H1 (cell line): ENCODE measurements around the gene NUBPL. TPM values are rescaled to one million over a fixed set of nuclear protein-coding genes. Genes with fewer than 3 reads are reported as not detected.

ENCODE experiments used
- CTCF ChIA-PET: fragments of 300-600 bp; sonication (Branson Sonifier 250); formaldehyde crosslinking; loops from one replicate; lab custom pipeline; 2021; ENCODE audit not compliant: partially characterized antibody; lab: Charles Lee
- POLR2A ChIA-PET: fragments of 300-600 bp; sonication (Branson Sonifier 250); formaldehyde crosslinking; loops from one replicate; lab custom pipeline; 2021; ENCODE audit warnings: inconsistent platforms; ENCODE audit not compliant: partially characterized antibody; lab: Charles Lee
- DNase-seq, 2 experiments: peaks; one replicate each; pipeline versions ENCODE4 v3.0.0 to v3.0.0-alpha.2; 2010 to 2022; ENCODE audit warnings: low spot score in 2 of 2, low read depth in 1 of 2, mixed read lengths in 1 of 2
- FAIRE-seq: peaks from 2 replicates; lab custom pipeline; 2011; peaks lifted over from hg19 to GRCh38; lab: Jason Lieb, UNC
- H2AFZ ChIP-seq: 2 replicates; pipeline ENCODE4 v1.8.1; 2012; ENCODE audit warnings: low read length, inconsistent platforms
- H2AK5ac ChIP-seq: 2 replicates; pipeline ENCODE4 v1.6.1; 2013; ENCODE audit warnings: low read depth, low read length
- H2BK120ac ChIP-seq: replicated peaks from 2 replicates; pipeline ENCODE3; 2013; ENCODE audit warnings: low read depth, low read length, inconsistent platforms
- H2BK12ac ChIP-seq: 2 replicates; pipeline ENCODE4 v1.6.1; 2013; ENCODE audit warnings: low read depth, low read length
- H2BK15ac ChIP-seq: 2 replicates; pipeline ENCODE4 v1.6.1; 2013; ENCODE audit warnings: low read length
- H2BK20ac ChIP-seq: 2 replicates; pipeline ENCODE4 v1.6.1; 2013; ENCODE audit warnings: low read length
- H2BK5ac ChIP-seq: 2 replicates; pipeline ENCODE4 v1.6.1; 2013; ENCODE audit warnings: low read depth, low read length
- H3K14ac ChIP-seq: 2 replicates; pipeline ENCODE4 v1.6.1; 2013; ENCODE audit warnings: inconsistent platforms; ENCODE audit not compliant: insufficient read length
- H3K18ac ChIP-seq: 2 replicates; pipeline ENCODE4 v1.6.1; 2013; ENCODE audit warnings: low read length; ENCODE audit errors: extremely low read depth
- H3K23ac ChIP-seq: 2 replicates; pipeline ENCODE4 v1.6.1; 2013; ENCODE audit warnings: inconsistent platforms; ENCODE audit not compliant: insufficient read length
- H3K23me2 ChIP-seq: 2 replicates; pipeline ENCODE4 v1.6.1; 2013; ENCODE audit warnings: low read depth, low read length
- H3K27ac ChIP-seq: 2 replicates; pipeline ENCODE4 v1.6.1; 2011; ENCODE audit warnings: low read depth, low read length, inconsistent platforms
- H3K27me3 ChIP-seq, 4 experiments: replicated peaks in 1 of 4; 1 replicate in 1 of 4; 2 replicates in 3 of 4; pipeline versions ENCODE4 v1.6.1 to v1.8.1; 2011 to 2013; ENCODE audit warnings: low read length in 3 of 4, mild to moderate bottlenecking in 3 of 4, inconsistent platforms in 2 of 4, mixed read lengths in 2 of 4, moderate library complexity in 1 of 4; ENCODE audit not compliant: control insufficient read depth in 3 of 4, insufficient read depth in 3 of 4; ENCODE audit errors: extremely low read depth in 1 of 4
- H3K36me3 ChIP-seq, 4 experiments: 2 replicates each; pipeline versions ENCODE4 v1.6.1 to v1.8.1; 2011 to 2013; ENCODE audit warnings: mild to moderate bottlenecking in 4 of 4, low read length in 3 of 4, moderate library complexity in 2 of 4, control low read depth in 1 of 4, inconsistent platforms in 1 of 4; ENCODE audit not compliant: insufficient read depth in 4 of 4, control insufficient read depth in 2 of 4
- H3K4ac ChIP-seq: replicated peaks from 2 replicates; pipeline ENCODE3; 2013; ENCODE audit warnings: low read length, low read depth, mixed read lengths, inconsistent platforms; ENCODE audit not compliant: insufficient read length
- H3K4me1 ChIP-seq, 4 experiments: replicated peaks in 1 of 4; 1 replicate in 1 of 4; 2 replicates in 3 of 4; pipeline versions ENCODE4 v1.6.1 to v1.8.1; 2011 to 2013; ENCODE audit warnings: low read length in 3 of 4, inconsistent platforms in 2 of 4, mixed read lengths in 1 of 4; ENCODE audit not compliant: insufficient read depth in 4 of 4, control insufficient read depth in 3 of 4
- H3K4me2 ChIP-seq, 2 experiments: 2 replicates each; pipeline versions ENCODE4 v1.6.1 to v1.8.1; 2011 to 2013; ENCODE audit warnings: low read depth in 2 of 2, low read length in 2 of 2, control low read depth in 1 of 2, inconsistent platforms in 1 of 2, mild to moderate bottlenecking in 1 of 2; ENCODE audit not compliant: insufficient read depth in 1 of 2
- H3K4me3 ChIP-seq, 4 experiments: fragments of 200-600, 300-600 bp in 1 of 4; sonication (generic), shearing (Covaris generic), sonication (Bioruptor Twin) in 1 of 4; 2 replicates each; pipeline versions ENCODE4 v1.5.1 to v1.8.1; 2011 to 2016; ENCODE audit warnings: low read length in 4 of 4, low read depth in 3 of 4, control low read depth in 2 of 4, inconsistent platforms in 2 of 4, mild to moderate bottlenecking in 2 of 4, mixed read lengths in 1 of 4, moderate library complexity in 1 of 4; ENCODE audit not compliant: insufficient read depth in 2 of 4; ENCODE audit errors: extremely low read depth in 1 of 4
- H3K56ac ChIP-seq: replicated peaks from 2 replicates; pipeline ENCODE3; 2013; ENCODE audit warnings: low read depth, mild to moderate bottlenecking, mixed read lengths, low read length, inconsistent platforms; ENCODE audit not compliant: insufficient read length
- H3K79me1 ChIP-seq: 2 replicates; pipeline ENCODE4 v1.6.1; 2013; ENCODE audit warnings: low read depth, low read length, control low read depth
- H3K79me2 ChIP-seq, 2 experiments: 2 replicates each; pipeline versions ENCODE4 v1.6.1 to v1.8.1; 2012 to 2013; ENCODE audit warnings: low read length in 2 of 2, mild to moderate bottlenecking in 2 of 2, inconsistent platforms in 1 of 2; ENCODE audit not compliant: insufficient read depth in 2 of 2, control insufficient read depth in 1 of 2
- H3K9ac ChIP-seq, 4 experiments: replicated peaks in 1 of 4; 1 replicate in 1 of 4; 2 replicates in 3 of 4; pipeline versions ENCODE4 v1.6.1 to v1.8.1; 2011 to 2013; ENCODE audit warnings: low read depth in 3 of 4, low read length in 3 of 4, control low read depth in 2 of 4, mild to moderate bottlenecking in 2 of 4, moderate library complexity in 2 of 4, inconsistent platforms in 1 of 4; ENCODE audit errors: extremely low read depth in 1 of 4
- H3K9me3 ChIP-seq, 2 experiments: 2 replicates each; pipeline versions ENCODE4 v1.6.1 to v1.8.1; 2012 to 2013; ENCODE audit warnings: mild to moderate bottlenecking in 2 of 2, moderate library complexity in 2 of 2, control low read depth in 1 of 2, inconsistent platforms in 1 of 2, low read depth in 1 of 2, low read length in 1 of 2, mixed read lengths in 1 of 2; ENCODE audit not compliant: insufficient read depth in 2 of 2
- H4K20me1 ChIP-seq, 2 experiments: replicated peaks in 1 of 2; 2 replicates each; pipeline versions ENCODE3 to v1.8.1; 2011 to 2013; ENCODE audit warnings: inconsistent platforms in 2 of 2, low read length in 2 of 2, mild to moderate bottlenecking in 1 of 2; ENCODE audit not compliant: insufficient read depth in 2 of 2, control insufficient read depth in 1 of 2
- H4K5ac ChIP-seq: 2 replicates; pipeline ENCODE4 v1.6.1; 2013; ENCODE audit warnings: low read length, low read depth, mixed read lengths, inconsistent platforms; ENCODE audit not compliant: insufficient read length
- H4K8ac ChIP-seq: 2 replicates; pipeline ENCODE4 v1.8.0; 2013; ENCODE audit warnings: mild to moderate bottlenecking, moderate library complexity, low read length, inconsistent platforms; ENCODE audit not compliant: insufficient read depth; ENCODE audit errors: extremely low read depth
- H4K91ac ChIP-seq: replicated peaks from 2 replicates; pipeline ENCODE3; 2013; ENCODE audit warnings: low read length, mixed read lengths, inconsistent platforms; ENCODE audit not compliant: insufficient read length
- CREB1 ChIP-seq: IDR thresholded peaks from 2 replicates; pipeline ENCODE4 v1.6.1; 2012; ENCODE audit warnings: inconsistent platforms
- TAF7 ChIP-seq: optimal IDR thresholded peaks from 2 replicates; pipeline ENCODE3; 2011; ENCODE audit warnings: low read depth, mild to moderate bottlenecking, inconsistent platforms, low read length, moderate library complexity, borderline replicate concordance
- WGBS, 2 experiments: shearing (Covaris generic) in 1 of 2; methylation state at CpG; one replicate each; pipeline versions ENCODE4 v1.1.6 to v1.1.7; 2013 to 2015; ENCODE audit warnings: low lambda C conversion rate in 2 of 2, mixed read lengths in 2 of 2, inconsistent platforms in 1 of 2, low coverage in 1 of 2, missing lambda C conversion rate in 1 of 2; ENCODE audit not compliant: insufficient replicate concordance in 2 of 2, insufficient coverage in 1 of 2, insufficient read length in 1 of 2; ENCODE audit errors: extremely low coverage in 1 of 2, missing lambda C conversion rate in 1 of 2; 5-methylcytosine and 5-hydroxymethylcytosine counted together
- polyA plus RNA-seq, 7 experiments: library from polyadenylated mRNA; depleted of rRNA in 3 of 7; stranded (reverse) in 5 of 7; unstranded in 2 of 7; fragments of >200 nt in 5 of 7; fragments of 200-250 nt in 2 of 7; gene quantifications; 1 replicate in 5 of 7; 2 replicates in 1 of 7; 4 replicates in 1 of 7; pipeline versions ENCODE4 v1.2.1 to v1.2.3, GENCODE V29; 2011 to 2013; ENCODE audit warnings: missing spikeins in 2 of 7, mixed read lengths in 2 of 7
- total RNA-seq: library from RNA; stranded (reverse); fragmentation: NEBNext Ultra II Directional; extraction: Animal tissue kit (Norgen Biotek cat#: 25700); gene quantifications from 2 replicates; pipeline ENCODE4 v1.2.1, GENCODE V29; 2021

Gene NUBPL
- total and polyA plus RNA-seq, 2 of the 8 experiments (the other 6 are each of a cell fraction or from before 2014, with no cell fraction given) = 1.6 to 6.8 TPM

GRCh38 chr14:31560759-31561154, 447 bp upstream of the NUBPL start:
- Histone ChIP-seq H2BK120ac (no peak overlapping the region), H3K9ac (no peak overlapping the region), H2BK12ac (no peak overlapping the region), H3K18ac (no peak overlapping the region), H3K23ac (no peak overlapping the region), H4K8ac (no peak overlapping the region), H2BK15ac (no peak overlapping the region), H2AK5ac (no peak overlapping the region), H3K79me1 (no peaks in the 10 kb centered on the region), H3K23me2 (no peaks in the 10 kb centered on the region), H3K4me2 (peak overlapping the region; percentile 60 to 73; a peak in 3 of 4 replicates), H2BK20ac (no peak overlapping the region), H3K4ac (no peak overlapping the region), H3K27ac (no peak overlapping the region), H3K36me3 (no peaks in the 10 kb centered on the region), H2BK5ac (no peak overlapping the region), H3K14ac (no peak overlapping the region), H3K27me3 (no peaks in the 10 kb centered on the region), H3K4me3 (peak overlapping the region; percentile 55 to 72 (median 68); a peak in 6 of 8 replicates), H3K79me2 (no peaks in the 10 kb centered on the region), H3K56ac (no peak overlapping the region), H3K4me1 (no peaks in the 10 kb centered on the region), H4K91ac (no peak overlapping the region), H4K5ac (no peak overlapping the region), H3K9me3 (peaks cover 7 to 15% of the 10 kb centered on the region in 2 experiments; a peak in 2 of 4 replicates), H2AFZ (peak overlapping the region; percentile 71), H4K20me1 (no peaks in the 10 kb centered on the region)
- ChIA-PET POLR2A (interaction anchor here (0.6 to 0.8 kb wide), 2 partner anchors 9 to 321 kb away, joined by 3 to 4 read pairs; no protein-coding TSS in a partner anchor), CTCF (interaction anchor here (1.4 kb wide), 1 partner anchor 698 kb away, joined by 3 read pairs; no protein-coding TSS in a partner anchor)
- no peak for DNase-seq
- FAIRE-seq = no peak
- TF ChIP-seq TAF7 (peak; percentile 83), CREB1 (no peak)
- 73% methylated on average over 7 of the region's 7 CpGs; no CpG with 5 or more reads in 1 of the 2 experiments for WGBS, 2 experiments
